Panc1 (cell line): ENCODE data around the gene B4GALT6.

ENCODE experiments used
- SIN3A ChIP-seq: IDR thresholded peaks from 2 replicates; pipeline ENCODE4 v1.6.1; 2012; ENCODE audit warnings: low read depth, mild to moderate bottlenecking, low read length, moderate library complexity, borderline replicate concordance; ENCODE audit not compliant: insufficient read depth
- TF ChIP-seq, protein P1 (sequence below), 2 experiments: IDR thresholded peaks; 2 replicates each; pipeline ENCODE4 v1.6.1; 2011 to 2012; ENCODE audit warnings: low read depth in 2 of 2, control low read depth in 1 of 2, low read length in 1 of 2, mild to moderate bottlenecking in 1 of 2, moderate library complexity in 1 of 2; ENCODE audit not compliant: insufficient read depth in 1 of 2
- TF ChIP-seq, protein P2 (sequence below): fragments of 450-650 bp; IDR thresholded peaks from 2 replicates; pipeline ENCODE4 v1.5.1; 2017; ENCODE audit warnings: mild to moderate bottlenecking

GRCh38 chr18:31643003-31643402 is 41.4 kb downstream of the B4GALT6 start:
- TF ChIP-seq, protein P1, sequence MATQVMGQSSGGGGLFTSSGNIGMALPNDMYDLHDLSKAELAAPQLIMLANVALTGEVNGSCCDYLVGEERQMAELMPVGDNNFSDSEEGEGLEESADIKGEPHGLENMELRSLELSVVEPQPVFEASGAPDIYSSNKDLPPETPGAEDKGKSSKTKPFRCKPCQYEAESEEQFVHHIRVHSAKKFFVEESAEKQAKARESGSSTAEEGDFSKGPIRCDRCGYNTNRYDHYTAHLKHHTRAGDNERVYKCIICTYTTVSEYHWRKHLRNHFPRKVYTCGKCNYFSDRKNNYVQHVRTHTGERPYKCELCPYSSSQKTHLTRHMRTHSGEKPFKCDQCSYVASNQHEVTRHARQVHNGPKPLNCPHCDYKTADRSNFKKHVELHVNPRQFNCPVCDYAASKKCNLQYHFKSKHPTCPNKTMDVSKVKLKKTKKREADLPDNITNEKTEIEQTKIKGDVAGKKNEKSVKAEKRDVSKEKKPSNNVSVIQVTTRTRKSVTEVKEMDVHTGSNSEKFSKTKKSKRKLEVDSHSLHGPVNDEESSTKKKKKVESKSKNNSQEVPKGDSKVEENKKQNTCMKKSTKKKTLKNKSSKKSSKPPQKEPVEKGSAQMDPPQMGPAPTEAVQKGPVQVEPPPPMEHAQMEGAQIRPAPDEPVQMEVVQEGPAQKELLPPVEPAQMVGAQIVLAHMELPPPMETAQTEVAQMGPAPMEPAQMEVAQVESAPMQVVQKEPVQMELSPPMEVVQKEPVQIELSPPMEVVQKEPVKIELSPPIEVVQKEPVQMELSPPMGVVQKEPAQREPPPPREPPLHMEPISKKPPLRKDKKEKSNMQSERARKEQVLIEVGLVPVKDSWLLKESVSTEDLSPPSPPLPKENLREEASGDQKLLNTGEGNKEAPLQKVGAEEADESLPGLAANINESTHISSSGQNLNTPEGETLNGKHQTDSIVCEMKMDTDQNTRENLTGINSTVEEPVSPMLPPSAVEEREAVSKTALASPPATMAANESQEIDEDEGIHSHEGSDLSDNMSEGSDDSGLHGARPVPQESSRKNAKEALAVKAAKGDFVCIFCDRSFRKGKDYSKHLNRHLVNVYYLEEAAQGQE (IDR thresholded peaks at IDR 0.05; ENCODE audit: insufficient read depth in 1 of 2, low read depth in 2 of 2, low read length in 1 of 2) = no peak
- TF ChIP-seq SIN3A = no peak
- TF ChIP-seq, protein P2, sequence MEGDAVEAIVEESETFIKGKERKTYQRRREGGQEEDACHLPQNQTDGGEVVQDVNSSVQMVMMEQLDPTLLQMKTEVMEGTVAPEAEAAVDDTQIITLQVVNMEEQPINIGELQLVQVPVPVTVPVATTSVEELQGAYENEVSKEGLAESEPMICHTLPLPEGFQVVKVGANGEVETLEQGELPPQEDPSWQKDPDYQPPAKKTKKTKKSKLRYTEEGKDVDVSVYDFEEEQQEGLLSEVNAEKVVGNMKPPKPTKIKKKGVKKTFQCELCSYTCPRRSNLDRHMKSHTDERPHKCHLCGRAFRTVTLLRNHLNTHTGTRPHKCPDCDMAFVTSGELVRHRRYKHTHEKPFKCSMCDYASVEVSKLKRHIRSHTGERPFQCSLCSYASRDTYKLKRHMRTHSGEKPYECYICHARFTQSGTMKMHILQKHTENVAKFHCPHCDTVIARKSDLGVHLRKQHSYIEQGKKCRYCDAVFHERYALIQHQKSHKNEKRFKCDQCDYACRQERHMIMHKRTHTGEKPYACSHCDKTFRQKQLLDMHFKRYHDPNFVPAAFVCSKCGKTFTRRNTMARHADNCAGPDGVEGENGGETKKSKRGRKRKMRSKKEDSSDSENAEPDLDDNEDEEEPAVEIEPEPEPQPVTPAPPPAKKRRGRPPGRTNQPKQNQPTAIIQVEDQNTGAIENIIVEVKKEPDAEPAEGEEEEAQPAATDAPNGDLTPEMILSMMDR = no peak
